HG03460 (cell line): ENCODE results near the gene CLRN1.

ENCODE experiments used
- ATAC-seq: cut with Tn5 transposase; IDR thresholded peaks from one replicate; pipeline ENCODE4 v1.9.1; 2021; ENCODE audit not compliant: unreplicated experiment

Gene CLRN1

DNA sequence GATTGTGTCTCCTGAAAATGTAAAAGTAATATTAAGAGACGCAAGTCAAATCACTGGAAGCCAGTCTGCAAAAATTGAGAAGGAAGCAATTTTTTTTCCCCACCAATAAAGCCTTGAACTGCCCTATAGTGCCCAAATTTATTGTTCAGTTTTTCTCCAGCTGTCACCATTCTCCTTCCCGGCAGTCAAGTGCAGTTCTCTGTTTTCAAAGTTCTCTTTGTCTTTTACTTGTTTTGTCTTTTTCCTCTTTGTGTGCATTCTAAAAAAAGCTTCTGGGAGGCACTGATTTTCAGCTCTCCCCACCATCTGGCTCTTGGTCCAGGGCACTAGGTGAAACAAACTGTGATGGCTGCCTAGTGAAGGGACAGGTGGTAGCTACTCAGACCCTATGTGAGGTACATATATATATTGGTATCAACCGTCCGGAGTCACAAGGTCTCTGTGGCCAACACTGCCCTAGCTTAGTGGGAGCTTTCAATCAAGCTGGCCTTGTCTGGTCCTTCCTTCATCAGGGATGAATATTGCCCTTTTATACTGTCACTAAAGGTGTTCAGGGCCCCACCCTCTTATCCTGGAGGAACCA lies 6.1 kb upstream of the CLRN1 start:
- no peak for ATAC-seq

DNA sequence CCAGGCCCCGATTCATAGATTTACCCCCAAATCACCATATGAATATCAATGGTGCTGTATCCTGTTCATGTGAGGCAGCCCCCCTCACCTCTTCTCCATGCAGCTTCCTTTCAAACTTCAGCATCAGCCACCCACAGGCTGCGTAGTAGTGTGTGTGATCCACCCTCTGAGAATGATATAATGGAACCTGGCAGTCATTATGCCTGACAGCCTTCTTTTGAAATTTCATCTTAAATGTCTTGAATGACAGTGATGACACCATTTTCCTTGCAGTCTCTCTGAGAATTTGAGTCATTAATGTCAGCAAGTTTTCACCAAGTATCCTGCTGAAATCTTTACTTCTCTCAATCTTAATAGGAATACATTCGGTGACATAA lies 3.5 kb upstream of the CLRN1 start:
- ATAC-seq, result no peak

DNA sequence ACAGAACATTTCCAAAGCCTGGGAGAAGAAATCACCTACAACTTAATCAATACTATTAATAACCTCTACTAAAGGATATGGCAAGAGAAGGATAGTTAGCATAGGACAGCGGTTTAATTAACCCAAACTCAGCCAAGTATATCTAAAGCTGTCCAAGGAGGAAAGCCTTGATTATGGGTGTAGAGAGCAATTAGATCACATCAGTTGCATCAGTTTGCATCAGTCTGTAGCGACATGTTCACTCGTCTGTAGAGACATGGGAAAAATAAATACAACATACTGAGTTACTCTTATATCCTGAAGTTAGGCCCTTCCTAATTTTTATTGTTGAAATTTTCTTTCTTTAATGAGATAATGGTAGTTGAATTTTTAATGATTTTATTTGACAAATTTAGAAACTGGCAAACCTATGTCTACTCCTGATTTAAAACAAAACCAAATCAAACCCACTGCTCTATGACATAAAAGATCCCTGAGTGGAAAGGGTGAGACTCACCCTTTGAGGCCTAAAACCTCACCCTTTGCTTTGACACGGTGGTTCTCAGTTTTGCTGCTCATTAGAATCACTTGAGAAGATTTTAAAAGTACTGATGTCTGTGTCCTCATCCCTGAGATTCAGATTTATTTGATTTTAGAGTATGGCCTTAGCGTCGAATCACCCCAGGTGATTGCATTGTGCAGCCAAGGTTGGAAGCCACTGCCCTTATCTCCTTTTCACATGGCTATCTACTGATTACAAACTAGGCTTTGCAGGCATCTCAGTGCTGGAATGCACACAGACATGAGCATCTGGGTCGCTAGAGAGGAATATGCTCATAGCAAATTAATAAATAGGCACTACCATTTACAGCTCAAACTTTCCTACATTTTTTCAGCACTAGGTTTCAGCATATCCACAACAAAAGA lies 2.8 kb upstream of the CLRN1 start:
- ATAC-seq, result no peak

- no peak for ATAC-seq
These were observed 1.7 kb downstream of the CLRN1 start for GRCh38 chr3:150970665-150971324.

DNA sequence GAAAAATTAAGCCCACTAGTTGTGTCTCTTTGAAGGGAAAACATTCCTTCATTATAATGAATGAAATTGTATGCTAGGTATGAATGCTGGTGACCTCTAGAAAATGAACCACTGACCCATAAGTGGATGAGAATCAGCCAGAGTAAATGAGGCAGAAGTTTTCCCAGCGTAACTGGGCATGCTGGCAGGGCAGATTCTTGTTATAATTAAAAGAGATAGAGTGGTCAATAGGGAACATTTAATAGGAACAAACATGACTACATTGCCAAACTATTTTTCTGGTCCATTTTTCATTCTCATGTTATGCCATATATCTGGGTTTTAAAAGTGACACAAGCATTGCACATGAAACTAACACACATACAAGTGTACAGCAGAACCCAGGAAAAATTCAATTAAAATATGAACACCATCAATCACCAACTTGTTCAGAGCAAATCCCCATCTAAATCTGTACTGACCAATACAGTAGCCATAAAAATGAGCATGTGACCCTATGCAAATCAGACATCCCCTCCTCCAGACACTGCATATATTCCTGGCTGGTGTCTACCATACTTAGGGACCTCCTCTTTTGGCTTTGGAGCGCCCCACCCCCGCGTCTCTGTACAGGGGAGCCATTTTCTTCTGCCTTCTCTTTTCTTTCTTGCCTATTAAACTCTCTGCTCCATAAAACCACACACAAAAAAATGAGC lies 4.0 kb downstream of the CLRN1 start:
- ATAC-seq, result no peak

DNA sequence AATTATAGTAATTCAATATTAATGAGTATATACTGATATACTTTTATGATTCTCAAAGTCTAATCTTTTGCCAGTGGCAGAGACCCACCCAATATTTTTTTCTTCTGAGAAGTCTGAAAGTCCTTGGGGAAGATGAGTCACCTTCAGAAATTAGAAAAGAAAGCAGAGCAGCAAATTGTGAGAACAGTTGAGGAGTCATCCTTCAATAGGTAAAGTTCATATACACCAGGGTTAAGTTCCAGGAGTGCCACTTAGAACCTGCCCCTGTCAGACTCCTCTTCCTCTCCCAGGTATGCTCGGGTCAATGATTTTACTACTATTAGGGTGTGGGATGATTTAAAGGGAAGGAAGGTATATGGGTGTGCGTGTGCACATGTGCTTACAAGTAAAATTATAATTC lies 7.1 kb downstream of the CLRN1 start:
- ATAC-seq, result no peak

DNA sequence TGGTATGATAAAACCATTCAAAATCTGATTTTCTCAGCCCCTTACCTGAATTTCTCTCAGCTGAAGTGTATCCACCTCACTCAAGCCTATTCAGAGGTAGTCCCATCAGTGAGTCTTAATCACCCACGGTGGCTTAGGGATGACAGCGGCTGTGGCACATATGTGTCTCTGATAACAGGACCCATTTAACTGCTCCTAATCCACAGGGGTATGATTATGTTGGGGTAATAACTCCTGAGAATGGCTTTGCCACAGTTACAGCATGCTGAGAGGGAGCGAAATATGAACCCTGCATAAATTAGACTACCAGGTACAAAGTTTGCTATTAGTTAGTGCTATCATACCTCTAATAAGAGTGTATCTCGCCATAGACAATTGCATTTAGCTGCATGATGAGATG lies 10.6 kb downstream of the CLRN1 start:
- ATAC-seq, result no peak

DNA sequence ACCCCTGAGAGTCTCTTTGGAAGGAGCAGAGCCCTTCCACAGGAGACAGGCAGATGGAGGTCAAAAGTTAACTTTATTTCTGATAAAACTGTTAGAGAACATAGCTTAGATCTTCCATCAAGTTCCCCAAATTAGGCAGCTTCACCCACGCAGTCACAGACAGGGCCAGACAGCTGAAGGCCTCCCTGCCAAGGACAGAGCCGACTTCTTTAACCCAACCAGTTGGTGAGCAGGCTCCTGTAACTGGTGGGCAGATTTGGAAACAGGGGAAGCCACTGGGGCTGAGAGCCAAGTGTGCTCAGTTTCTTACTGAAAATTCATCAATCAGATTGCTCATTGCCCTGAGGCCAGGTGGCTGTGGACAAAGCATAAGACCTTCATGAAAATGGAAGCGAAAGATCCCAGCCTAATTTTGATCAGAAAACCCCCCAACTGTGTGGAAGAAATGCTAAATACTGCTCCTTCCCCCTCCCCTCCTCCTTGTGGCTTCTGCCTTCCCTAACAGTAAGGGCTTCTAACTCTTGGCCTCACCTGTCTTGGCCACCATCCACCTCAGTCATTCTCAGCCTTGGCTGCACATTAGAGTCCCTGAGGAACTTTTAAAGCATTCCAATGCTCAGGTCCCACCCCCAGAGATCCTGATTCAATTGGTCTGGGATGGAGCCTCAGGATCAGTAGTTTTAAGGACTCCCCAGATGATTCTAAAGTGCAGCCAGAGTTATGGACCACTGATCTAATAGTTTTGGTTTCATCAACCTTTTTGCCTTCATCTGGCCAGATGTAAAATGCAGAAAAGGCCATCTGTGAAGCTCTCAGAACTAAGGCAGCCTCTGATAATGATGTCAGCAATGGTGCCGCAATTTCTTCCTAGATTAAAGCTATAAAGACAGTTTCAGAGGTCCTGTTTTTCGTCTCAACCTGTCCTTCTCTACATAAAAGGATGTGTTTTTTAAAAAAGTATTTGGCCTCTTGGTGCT lies 11.5 kb downstream of the CLRN1 start:
- ATAC-seq, result no peak

DNA sequence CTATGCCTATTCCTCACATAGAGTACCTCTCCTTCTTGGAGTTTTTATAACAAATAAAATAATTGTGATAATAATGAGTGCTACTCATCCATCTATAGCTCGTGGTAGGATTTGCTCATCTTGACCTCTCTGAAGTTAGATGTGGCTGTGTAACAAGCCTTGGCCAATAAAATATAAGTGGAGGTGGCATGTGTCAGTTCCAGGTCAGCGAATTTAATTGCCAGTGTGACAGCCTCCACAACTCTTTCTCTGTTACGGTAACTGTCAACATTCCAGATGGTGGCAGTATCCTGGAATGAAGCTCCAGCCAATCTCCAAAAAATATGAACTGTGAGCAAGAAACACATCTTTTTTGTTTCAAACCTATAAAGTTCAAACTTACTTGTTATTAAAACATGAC lies 13.8 kb downstream of the CLRN1 start:
- no peak for ATAC-seq

GRCh38 chr3:150956376-150956775 lies 16.2 kb downstream of the CLRN1 start:
- no peak for ATAC-seq

DNA sequence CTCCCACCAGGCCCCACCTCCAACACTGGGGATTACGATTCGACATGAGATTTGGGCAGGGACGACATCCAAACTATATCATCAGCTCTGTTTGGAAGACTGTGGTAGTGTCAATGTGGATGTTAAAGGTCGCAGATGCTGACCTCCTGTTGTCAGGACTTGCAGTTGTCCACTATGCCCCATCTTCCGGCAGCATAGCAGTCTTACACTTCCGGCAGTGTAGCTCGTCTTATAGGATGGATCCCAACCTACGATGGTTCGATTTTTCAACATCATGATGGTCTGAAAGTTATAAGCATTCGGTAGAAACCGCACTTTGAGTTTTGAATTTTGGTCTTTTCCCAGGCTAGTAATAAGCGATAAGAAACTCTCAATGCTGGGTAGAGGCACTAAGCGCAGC lies 20.6 kb downstream of the CLRN1 start:
- ATAC-seq, result no peak

- no peak for ATAC-seq
These were observed 27.1 kb downstream of the CLRN1 start for GRCh38 chr3:150945226-150946032.

- no peak for ATAC-seq
These were observed 30.3 kb downstream of the CLRN1 start for GRCh38 chr3:150942221-150942620.

- ATAC-seq, result peak; percentile 84
These were observed 35.8 kb downstream of the CLRN1 start for GRCh38 chr3:150936693-150937092.

GRCh38 chr3:150933473-150933995 lies 39.0 kb downstream of the CLRN1 start:
- no peak for ATAC-seq

GRCh38 chr3:150931745-150932144 lies 40.8 kb downstream of the CLRN1 start:
- ATAC-seq, result no peak

DNA sequence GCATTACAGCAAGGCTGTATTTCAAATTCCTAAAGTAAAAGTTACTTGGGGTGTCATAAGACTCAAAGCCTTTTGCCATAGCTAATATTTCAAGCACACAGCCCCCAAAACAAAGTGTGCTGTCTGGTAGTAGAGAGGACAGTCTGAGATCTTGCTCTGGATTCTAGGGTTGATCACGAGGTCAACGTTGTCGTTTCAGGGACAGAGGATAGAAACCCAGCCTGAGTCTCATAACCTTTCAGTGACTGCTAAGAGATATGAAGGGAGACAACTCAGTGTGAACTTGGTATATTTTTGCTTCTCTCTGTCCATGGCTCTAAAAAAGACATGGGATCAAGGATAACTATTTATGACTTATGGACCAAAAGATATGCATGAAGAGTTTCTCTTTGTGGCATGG lies 41.7 kb downstream of the CLRN1 start:
- ATAC-seq, result no peak

GRCh38 chr3:150928234-150928633 lies 44.3 kb downstream of the CLRN1 start:
- ATAC-seq, result no peak

GRCh38 chr3:150926328-150926727 lies 46.2 kb downstream of the CLRN1 start:
- no peak for ATAC-seq
